Tibial nerve (tissue), 3 donors: ENCODE data around the gene PSMD5.

ENCODE experiments used
- CTCF ChIP-seq, 5 experiments: fragments of 200-600 bp in 3 of 5; fragments of 450-650 bp in 2 of 5; sonication (generic) in 3 of 5; IDR thresholded peaks; one replicate each; pipeline ENCODE4 v1.5.1; 2016 to 2019; ENCODE audit warnings: antibody characterized with exemption in 5 of 5, mild to moderate bottlenecking in 3 of 5, moderate library complexity in 2 of 5
- POLR2A ChIP-seq, 2 donors: fragments of 450-650 bp; IDR thresholded peaks; one replicate each; pipeline ENCODE4 v1.6.1; 2017; ENCODE audit warnings: antibody characterized with exemption in 2 of 2, mild to moderate bottlenecking in 2 of 2, moderate library complexity in 2 of 2

DNA sequence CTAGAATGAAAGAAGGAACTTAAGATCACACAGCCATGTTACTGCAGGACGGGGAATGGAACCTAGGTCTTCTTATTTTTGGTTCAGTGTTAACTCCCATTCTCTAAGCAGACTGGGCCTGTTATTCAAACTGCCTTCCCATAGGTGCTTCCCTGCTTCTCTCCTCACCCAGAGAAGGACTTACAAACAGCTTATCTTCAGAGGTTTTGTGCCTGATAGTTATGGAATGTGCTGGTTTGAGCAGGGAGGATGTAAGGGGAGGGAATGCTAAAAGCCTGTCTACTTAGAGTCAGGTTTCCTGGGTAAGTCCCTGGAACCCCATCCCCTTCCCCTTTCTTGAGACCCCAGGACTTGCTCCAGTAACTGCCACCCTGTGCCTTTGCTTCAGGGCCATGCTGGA lies 4.2 kb upstream of the PSMD5 start:
- TF ChIP-seq CTCF (IDR thresholded peaks at IDR 0.05) (no peak), POLR2A (IDR thresholded peaks at IDR 0.05) (no peak)
